ENCODE measurements around the gene STX18.

Gene STX18

GRCh38 chr4:4421356-4421755 lies 120.5 kb downstream of the STX18 start:
- DNase-seq (ENCODE audit: low read depth in 2 of 2): no peak

DNA sequence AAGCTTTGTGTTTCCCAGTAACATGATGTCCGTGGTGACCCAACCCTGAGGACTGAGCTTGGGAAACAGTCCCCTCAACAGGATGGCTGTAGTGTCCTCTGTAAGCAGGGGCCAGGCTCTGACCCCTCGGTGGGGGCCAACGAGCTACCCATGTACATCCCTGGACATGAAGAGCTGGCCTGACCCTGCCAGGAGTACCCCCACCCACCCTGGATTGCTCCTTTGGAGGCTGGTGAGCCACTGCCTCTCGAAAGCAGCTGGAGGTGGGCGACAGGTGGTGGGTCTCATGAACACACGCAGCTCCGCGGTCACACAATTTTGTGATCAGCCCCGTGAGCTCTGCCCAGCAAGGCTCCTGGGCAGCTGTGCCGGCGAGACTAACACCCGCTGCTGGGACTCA lies 121.4 kb downstream of the STX18 start:
- DNase-seq (ENCODE audit: low read depth in 2 of 2): no peak

DNA sequence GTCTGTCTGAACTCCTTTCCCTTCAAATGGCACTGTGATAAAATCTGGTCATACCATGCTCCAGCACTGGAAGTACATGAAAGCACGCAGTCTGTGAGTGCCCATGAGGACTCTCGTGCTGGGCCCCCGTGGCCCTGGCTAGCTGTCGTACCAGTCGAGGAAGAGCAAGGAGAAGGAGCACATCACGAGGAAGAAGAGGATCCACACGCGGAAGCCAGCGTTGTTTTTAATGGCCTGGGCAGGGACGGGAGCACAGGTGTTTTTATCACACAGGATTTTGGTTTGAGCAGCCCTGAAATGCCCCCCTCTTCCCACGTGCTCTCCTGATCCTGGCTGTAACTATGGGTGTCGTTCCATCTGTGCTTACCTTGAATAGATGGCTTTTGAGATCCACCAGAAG lies 122.0 kb downstream of the STX18 start:
- DNase-seq (ENCODE audit: low read depth in 2 of 2): no peak

DNA sequence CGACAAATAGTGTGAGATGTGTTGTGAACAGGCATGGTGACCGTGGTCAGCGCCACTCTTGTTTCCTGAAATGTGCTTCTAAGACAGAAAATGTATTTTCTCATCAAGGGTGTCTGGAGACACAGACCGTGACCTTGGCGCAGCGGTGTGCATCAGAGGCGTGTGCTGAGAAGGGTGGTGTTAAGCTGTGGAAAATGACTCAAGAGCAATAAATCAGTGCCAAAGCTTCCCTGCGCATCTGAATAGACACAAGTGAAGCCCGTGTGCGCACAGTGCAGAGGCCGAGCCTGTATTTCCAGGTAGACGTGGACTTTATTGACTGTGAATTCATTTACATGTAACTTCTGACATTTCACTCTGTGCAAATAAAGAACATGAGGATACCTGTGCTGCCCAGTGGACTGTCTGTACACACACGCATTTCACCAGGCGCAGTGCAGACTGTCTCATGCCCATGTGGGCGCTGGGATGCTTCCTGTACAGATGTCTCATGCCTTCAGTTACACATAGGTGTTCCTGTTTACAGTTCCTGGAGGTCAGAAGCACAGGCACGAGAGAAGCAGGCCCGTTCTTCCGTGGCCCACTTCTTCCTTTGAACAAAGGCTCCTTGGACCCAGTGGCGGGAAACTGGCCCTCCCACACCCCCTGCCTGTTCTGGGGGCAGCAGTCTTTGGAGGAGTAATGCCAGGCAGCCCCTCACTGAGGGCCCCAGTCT lies 123.0 kb downstream of the STX18 start:
- no peak for DNase-seq (ENCODE audit: low read depth in 2 of 2)

DNA sequence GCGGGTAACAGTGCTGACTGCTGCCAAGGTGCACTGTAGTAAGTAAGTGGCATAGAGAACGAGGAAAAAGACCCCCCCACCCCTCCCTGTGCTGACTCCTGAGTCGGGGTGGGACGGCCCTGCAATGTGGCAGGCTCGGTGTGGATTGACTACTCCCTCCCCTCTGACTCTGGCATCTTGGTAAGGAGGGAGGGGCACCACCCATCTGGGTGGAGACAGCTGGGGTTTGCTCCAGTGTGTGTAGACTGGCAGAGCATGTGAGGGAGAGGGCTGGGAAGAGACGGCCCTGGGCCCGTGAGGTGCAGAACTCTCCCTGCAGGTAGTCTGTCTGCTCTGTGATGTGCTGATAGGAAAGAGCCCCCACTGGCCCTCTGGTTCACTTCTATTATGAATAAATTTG lies 124.0 kb downstream of the STX18 start:
- DNase-seq (ENCODE audit: low read depth in 2 of 2): no peak

DNA sequence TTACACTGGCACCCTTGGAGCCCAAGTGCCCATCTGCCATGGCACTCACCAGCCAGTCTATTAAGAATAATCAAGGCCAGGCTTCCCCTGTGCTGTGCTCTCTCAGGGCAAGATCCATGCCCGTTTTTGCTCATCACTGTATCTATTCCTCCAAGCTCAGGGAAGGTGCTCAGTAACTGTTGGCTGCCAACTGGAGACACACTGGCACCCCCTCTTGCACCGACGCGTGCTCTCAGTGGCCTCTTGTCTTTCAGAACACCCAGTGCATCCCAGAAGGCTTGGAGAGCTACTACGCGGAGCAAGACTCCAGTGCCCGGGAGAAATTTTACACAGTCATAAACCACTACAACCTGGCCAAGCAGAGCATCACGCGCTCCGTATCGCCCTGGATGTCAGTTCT lies 124.9 kb downstream of the STX18 start:
- no peak for DNase-seq (ENCODE audit: low read depth in 2 of 2)

DNA sequence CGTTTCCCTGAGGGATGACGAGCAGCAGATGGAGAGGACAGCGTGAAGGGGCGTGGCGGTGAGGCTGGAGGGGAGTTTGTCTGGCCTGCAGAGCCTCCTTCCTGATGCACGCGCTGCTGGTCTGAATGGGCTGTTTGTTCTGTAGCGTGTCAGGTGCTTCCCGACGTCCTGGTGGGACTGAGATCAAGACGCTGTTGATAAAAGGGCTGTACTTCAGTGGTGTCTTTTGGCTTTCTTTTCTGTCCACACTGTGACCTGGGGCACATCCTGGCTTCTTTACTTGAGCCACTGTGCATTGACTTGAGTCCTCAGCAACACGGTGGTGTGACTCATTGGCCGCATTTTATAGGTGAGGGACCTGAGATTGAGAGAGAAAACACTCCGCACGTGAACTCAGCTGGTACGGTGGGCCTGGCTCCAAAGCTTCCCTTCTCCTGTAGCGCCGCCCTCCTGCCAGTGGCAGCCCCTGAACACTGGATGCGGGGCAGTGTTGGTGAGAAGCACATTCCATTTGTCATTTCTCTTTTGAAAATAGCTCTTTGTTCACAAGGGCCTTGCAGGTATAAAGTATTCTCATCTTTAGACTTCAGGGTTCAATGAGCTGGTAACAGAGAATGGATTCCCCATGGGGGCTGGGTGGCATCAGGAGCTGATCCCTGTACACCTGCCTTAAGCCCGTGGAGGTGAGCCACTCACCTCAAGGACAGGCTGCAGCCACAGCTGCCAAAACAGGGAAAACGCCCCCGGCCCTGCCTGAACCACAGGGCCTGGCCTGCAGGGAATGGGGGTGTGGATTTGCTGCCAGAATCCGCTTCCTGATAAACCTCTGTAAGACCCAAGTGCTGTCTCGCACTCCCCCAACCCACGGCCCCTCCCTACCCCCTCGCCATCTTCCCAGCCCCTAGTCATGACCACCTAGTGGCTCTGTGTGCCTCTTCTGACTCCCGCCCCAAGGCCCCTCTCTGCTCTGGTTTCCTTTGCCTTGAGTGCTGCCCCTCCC lies 125.7 kb downstream of the STX18 start:
- no peak for DNase-seq (ENCODE audit: low read depth in 2 of 2)

- no peak for DNase-seq (ENCODE audit: low read depth in 2 of 2)
Measured at GRCh38 chr4:4415107-4415805, 126.6 kb downstream of the STX18 start.

GRCh38 chr4:4413806-4414205 lies 128.0 kb downstream of the STX18 start:
- no peak for DNase-seq (ENCODE audit: low read depth in 2 of 2)

- DNase-seq (ENCODE audit: low read depth in 2 of 2): no peak
Measured at GRCh38 chr4:4413373-4413725, 128.5 kb downstream of the STX18 start.

GRCh38 chr4:4412641-4413372 lies 129.0 kb downstream of the STX18 start:
- DNase-seq (ENCODE audit: low read depth in 2 of 2): no peak

GRCh38 chr4:4411906-4412305 lies 129.9 kb downstream of the STX18 start:
- no peak for DNase-seq (ENCODE audit: low read depth in 2 of 2)

DNA sequence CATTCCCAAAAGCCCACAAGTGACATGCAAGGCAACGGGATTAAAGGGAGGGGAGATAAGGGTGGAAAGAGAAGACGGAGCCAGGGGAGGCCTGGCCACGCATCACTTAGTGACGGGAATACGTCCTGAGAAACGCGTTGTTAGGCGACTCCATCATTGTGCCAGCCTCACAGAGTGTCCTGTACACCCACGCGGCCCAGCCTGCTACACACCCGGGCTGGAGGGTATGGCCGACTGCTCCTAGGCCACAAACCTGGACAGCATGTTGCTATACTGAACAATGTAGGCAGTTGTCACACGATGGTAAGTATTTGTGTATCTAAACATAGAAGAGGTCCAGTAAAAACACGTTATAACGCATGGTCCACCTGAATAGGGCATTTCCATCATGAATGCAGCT lies 131.6 kb downstream of the STX18 start:
- DNase-seq (ENCODE audit: low read depth in 2 of 2): no peak

DNA sequence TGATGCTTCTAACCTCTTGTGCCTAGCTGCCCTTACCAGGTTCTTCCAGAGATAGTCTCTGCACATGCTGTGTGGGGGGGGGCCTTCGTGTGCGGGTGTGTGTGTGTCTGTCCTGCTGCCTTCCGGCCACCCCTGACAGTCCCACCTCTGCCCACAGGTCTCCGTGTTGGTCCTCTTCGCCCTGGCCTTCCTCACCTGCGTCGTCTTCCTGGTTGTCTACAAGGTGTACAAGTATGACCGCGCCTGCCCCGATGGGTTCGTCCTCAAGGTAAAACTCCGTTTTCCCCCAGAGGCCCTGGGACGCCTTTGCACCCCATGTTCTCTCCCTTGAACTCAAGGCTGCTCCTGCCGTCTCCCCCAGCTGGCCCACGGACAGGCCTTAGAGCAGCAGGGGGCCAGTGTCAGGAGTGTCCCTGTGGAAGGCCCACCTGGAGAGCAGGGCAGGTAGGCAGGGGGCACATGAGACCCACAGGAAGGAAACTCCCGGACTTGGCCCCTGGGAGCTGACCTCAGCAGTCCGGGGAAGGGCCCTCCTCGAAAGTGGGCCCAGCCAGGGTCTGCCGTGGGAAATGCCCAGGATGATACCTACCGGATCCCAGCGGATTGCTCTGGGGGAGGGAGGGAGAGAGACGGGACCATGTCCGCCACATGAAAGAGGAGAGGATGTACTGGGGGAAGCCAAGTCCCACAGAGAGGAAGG lies 132.3 kb downstream of the STX18 start:
- DNase-seq (ENCODE audit: low read depth in 2 of 2): no peak

GRCh38 chr4:4408576-4409335 lies 133.1 kb downstream of the STX18 start:
- DNase-seq (ENCODE audit: low read depth in 2 of 2): no peak

DNA sequence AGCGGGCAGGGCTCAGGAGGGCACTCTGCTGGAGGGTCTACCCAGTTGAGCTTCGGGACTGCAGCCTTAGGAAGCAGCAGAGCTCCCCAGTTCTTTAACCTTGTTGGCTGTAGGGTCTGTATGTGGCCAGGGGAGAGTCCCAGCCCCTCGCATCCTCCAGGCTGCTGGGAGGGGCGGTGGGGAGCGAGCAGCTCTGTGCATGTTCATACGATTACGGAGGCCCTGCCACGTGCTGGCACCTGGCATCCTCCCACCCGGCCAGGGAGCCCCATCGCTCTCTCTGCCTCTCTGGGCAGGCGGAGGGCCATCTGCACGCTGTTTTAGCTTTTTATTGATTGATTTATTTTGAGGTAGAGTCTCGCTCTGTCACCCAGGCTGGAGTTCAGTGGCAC lies 133.7 kb downstream of the STX18 start:
- DNase-seq (ENCODE audit: low read depth in 2 of 2): no peak

GRCh38 chr4:4407299-4408131 lies 134.3 kb downstream of the STX18 start:
- no peak for DNase-seq (ENCODE audit: low read depth in 2 of 2)

- DNase-seq (ENCODE audit: low read depth in 2 of 2): no peak
Measured at GRCh38 chr4:4406455-4407298, 135.2 kb downstream of the STX18 start.
